Measurements from ENCODE around the gene PTCSC3. TPM values are rescaled to one million over a fixed set of nuclear protein-coding genes. Genes with fewer than 3 reads are reported as not detected.

PTCSC3 gene
- total and polyA plus RNA-seq, 5 donors from 2014 or later: not detected

DNA sequence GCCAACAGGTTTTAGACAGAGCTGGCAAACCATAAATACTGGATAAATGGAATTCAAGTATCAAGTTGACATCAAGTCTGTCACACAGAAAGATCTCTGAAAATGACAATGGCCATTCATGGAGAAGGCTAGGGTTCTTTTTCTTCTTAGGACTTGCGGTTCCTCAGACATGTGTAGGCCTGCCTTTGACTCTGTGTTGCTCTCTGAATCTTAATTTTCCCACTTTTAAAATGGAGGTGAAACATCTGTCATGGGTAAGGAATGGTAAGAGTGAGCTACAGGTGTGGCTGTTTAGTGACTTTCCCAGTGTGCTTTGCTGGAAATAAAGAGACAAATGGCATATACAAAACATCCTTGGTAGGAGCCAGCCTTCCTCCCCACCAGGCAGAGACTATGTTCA is 79.2 kb downstream of the PTCSC3 start:
- no peaks in the 10 kb centered on the region for H3K4me1 Mint-ChIP-seq
- Histone ChIP-seq H3K36me3 (ENCODE audit: control insufficient read depth, insufficient read depth, low read length) (no peaks in the 10 kb centered on the region), H3K9me3 (ENCODE audit: control insufficient read depth in 2 of 2, low read length in 2 of 2) (no peaks in the 10 kb centered on the region), H3K4me3 (ENCODE audit: low read depth, low read length) (no peak overlapping the region), H3K4me1 (ENCODE audit: control insufficient read depth, insufficient read depth, low read length, poor library complexity, severe bottlenecking) (no peaks in the 10 kb centered on the region), H3K27ac (ENCODE audit: insufficient read depth, low read length, poor library complexity, severe bottlenecking) (no peak overlapping the region), H3K27me3 (ENCODE audit: control insufficient read depth, insufficient read depth, low read length) (no peaks in the 10 kb centered on the region)
- no peaks in the 10 kb centered on the region for H3K36me3 Mint-ChIP-seq
- ATAC-seq (ENCODE audit: low read depth in 2 of 2) (no peak), DNase-seq (no peak)
- no peak overlapping the region for H3K4me3 Mint-ChIP-seq
- peaks cover 0 to 2% (median 0%) of the 10 kb centered on the region in 7 donors for H3K9me3 Mint-ChIP-seq
- peaks cover 15% of the 10 kb centered on the region for H3K27me3 Mint-ChIP-seq
- no peak overlapping the region for H3K27ac Mint-ChIP-seq

- H3K27ac Mint-ChIP-seq: no peak overlapping the region
- Histone ChIP-seq H3K27ac (ENCODE audit: insufficient read depth, low read length, poor library complexity, severe bottlenecking) (no peak overlapping the region), H3K9me3 (ENCODE audit: control insufficient read depth in 2 of 2, low read length in 2 of 2) (no peaks in the 10 kb centered on the region), H3K36me3 (ENCODE audit: control insufficient read depth, insufficient read depth, low read length) (no peaks in the 10 kb centered on the region), H3K4me3 (ENCODE audit: low read depth, low read length) (no peak overlapping the region), H3K27me3 (ENCODE audit: control insufficient read depth, insufficient read depth, low read length) (no peaks in the 10 kb centered on the region), H3K4me1 (ENCODE audit: control insufficient read depth, insufficient read depth, low read length, poor library complexity, severe bottlenecking) (no peaks in the 10 kb centered on the region)
- no peaks in the 10 kb centered on the region for H3K36me3 Mint-ChIP-seq
- no peak overlapping the region for H3K4me3 Mint-ChIP-seq
- H3K27me3 Mint-ChIP-seq: peaks cover 15% of the 10 kb centered on the region
- no peaks in the 10 kb centered on the region for H3K4me1 Mint-ChIP-seq
- ATAC-seq (ENCODE audit: low read depth in 2 of 2) (no peak), DNase-seq (no peak)
- H3K9me3 Mint-ChIP-seq: peaks cover 0 to 2% (median 0%) of the 10 kb centered on the region in 7 donors
Measured at GRCh38 chr14:36096090-36096489, 80.4 kb downstream of the PTCSC3 start.

GRCh38 chr14:36094963-36095362 is 81.6 kb downstream of the PTCSC3 start:
- Histone ChIP-seq H3K27me3 (ENCODE audit: control insufficient read depth, insufficient read depth, low read length) (no peaks in the 10 kb centered on the region), H3K4me3 (ENCODE audit: low read depth, low read length) (no peak overlapping the region), H3K9me3 (ENCODE audit: control insufficient read depth in 2 of 2, low read length in 2 of 2) (no peaks in the 10 kb centered on the region), H3K36me3 (ENCODE audit: control insufficient read depth, insufficient read depth, low read length) (no peaks in the 10 kb centered on the region), H3K27ac (ENCODE audit: insufficient read depth, low read length, poor library complexity, severe bottlenecking) (no peak overlapping the region), H3K4me1 (ENCODE audit: control insufficient read depth, insufficient read depth, low read length, poor library complexity, severe bottlenecking) (no peaks in the 10 kb centered on the region)
- ATAC-seq (ENCODE audit: low read depth in 2 of 2): no peak
- DNase-seq: no peak
- Mint-ChIP-seq H3K9me3 (peaks cover 0 to under 1% (median 0%) of the 10 kb centered on the region in 7 donors), H3K27me3 (peaks cover 12% of the 10 kb centered on the region), H3K4me3 (no peak overlapping the region), H3K36me3 (no peaks in the 10 kb centered on the region), H3K27ac (no peak overlapping the region), H3K4me1 (no peaks in the 10 kb centered on the region)

GRCh38 chr14:36091096-36091495 is 85.4 kb downstream of the PTCSC3 start:
- Histone ChIP-seq H3K27me3 (ENCODE audit: control insufficient read depth, insufficient read depth, low read length) (no peaks in the 10 kb centered on the region), H3K9me3 (ENCODE audit: control insufficient read depth in 2 of 2, low read length in 2 of 2) (no peaks in the 10 kb centered on the region), H3K4me3 (ENCODE audit: low read depth, low read length) (no peak overlapping the region), H3K4me1 (ENCODE audit: control insufficient read depth, insufficient read depth, low read length, poor library complexity, severe bottlenecking) (no peaks in the 10 kb centered on the region), H3K27ac (ENCODE audit: insufficient read depth, low read length, poor library complexity, severe bottlenecking) (no peak overlapping the region), H3K36me3 (ENCODE audit: control insufficient read depth, insufficient read depth, low read length) (no peaks in the 10 kb centered on the region)
- DNase-seq (no peak), ATAC-seq (ENCODE audit: low read depth in 2 of 2) (no peak)
- Mint-ChIP-seq H3K4me3 (no peak overlapping the region), H3K27me3 (peaks cover 5% of the 10 kb centered on the region), H3K4me1 (no peaks in the 10 kb centered on the region), H3K9me3 (peaks cover 0 to 3% (median 0%) of the 10 kb centered on the region in 7 donors), H3K27ac (no peak overlapping the region), H3K36me3 (no peaks in the 10 kb centered on the region)

DNA sequence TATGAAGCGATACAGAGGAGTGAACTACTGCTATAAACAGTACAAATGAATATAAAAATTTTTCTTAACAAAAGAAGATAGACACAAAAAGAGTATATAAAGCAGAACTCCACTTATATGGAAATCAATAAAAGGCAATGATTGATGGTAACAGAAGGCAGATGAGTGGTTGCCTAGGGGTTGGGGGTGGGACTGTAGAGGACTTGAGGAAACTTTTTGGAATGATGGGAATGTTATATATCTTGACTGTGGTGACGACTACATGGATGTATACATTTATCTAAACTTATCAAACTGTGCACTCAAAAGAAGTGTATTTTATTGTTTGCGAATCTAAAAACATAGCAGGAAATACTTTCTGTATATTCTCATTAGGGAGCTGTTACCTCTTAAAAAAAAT is 89.1 kb downstream of the PTCSC3 start:
- no peak overlapping the region for H3K4me3 ChIP-seq (ENCODE audit: low read depth, low read length)
- H3K9me3 Mint-ChIP-seq: peaks cover 0 to 4% (median 0%) of the 10 kb centered on the region in 7 donors
- no peaks in the 10 kb centered on the region for H3K36me3 ChIP-seq (ENCODE audit: control insufficient read depth, insufficient read depth, low read length)
- H3K9me3 ChIP-seq (ENCODE audit: control insufficient read depth in 2 of 2, low read length in 2 of 2): no peaks in the 10 kb centered on the region
- no peaks in the 10 kb centered on the region for H3K4me1 Mint-ChIP-seq
- H3K4me3 Mint-ChIP-seq: no peak overlapping the region
- H3K27me3 ChIP-seq (ENCODE audit: control insufficient read depth, insufficient read depth, low read length): no peaks in the 10 kb centered on the region
- H3K27ac Mint-ChIP-seq: no peak overlapping the region
- H3K36me3 Mint-ChIP-seq: no peaks in the 10 kb centered on the region
- DNase-seq (no peak), ATAC-seq (ENCODE audit: low read depth in 2 of 2) (no peak)
- H3K27me3 Mint-ChIP-seq: peaks cover 5% of the 10 kb centered on the region
- H3K4me1 ChIP-seq (ENCODE audit: control insufficient read depth, insufficient read depth, low read length, poor library complexity, severe bottlenecking): no peaks in the 10 kb centered on the region
- no peak overlapping the region for H3K27ac ChIP-seq (ENCODE audit: insufficient read depth, low read length, poor library complexity, severe bottlenecking)

- H3K4me1 Mint-ChIP-seq: no peaks in the 10 kb centered on the region
- ATAC-seq (ENCODE audit: low read depth in 2 of 2) (no peak), DNase-seq (no peak)
- H3K27me3 Mint-ChIP-seq: peaks cover 5% of the 10 kb centered on the region
- no peaks in the 10 kb centered on the region for H3K9me3 ChIP-seq (ENCODE audit: control insufficient read depth in 2 of 2, low read length in 2 of 2)
- no peak overlapping the region for H3K27ac ChIP-seq (ENCODE audit: insufficient read depth, low read length, poor library complexity, severe bottlenecking)
- H3K9me3 Mint-ChIP-seq: peaks cover 0 to 5% (median 0%) of the 10 kb centered on the region in 7 donors
- H3K27me3 ChIP-seq (ENCODE audit: control insufficient read depth, insufficient read depth, low read length): no peaks in the 10 kb centered on the region
- H3K4me3 ChIP-seq (ENCODE audit: low read depth, low read length): no peak overlapping the region
- H3K36me3 ChIP-seq (ENCODE audit: control insufficient read depth, insufficient read depth, low read length): no peaks in the 10 kb centered on the region
- H3K4me3 Mint-ChIP-seq: no peak overlapping the region
- H3K36me3 Mint-ChIP-seq: no peaks in the 10 kb centered on the region
- no peak overlapping the region for H3K27ac Mint-ChIP-seq
- no peaks in the 10 kb centered on the region for H3K4me1 ChIP-seq (ENCODE audit: control insufficient read depth, insufficient read depth, low read length, poor library complexity, severe bottlenecking)
Measured at GRCh38 chr14:36086629-36087395, 89.7 kb downstream of the PTCSC3 start.

DNA sequence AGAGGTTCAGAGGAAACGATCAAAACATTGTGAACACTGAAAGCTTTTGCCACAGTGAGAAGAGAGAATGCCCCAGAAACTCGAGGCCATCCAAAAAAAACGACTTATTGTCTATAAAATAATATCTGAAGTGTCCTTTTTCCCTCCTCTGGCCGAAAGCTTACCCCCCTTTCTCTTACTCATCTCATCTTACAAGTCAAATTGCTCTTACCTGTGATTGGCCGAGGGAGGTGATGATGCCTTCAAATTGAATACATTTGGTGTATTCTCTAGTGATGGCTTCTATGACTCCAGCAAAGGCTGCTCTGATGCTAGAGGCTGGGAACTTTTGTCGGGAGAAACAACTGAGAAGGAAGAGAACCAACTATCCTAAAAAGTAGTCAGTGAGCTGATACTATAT is 90.7 kb downstream of the PTCSC3 start:
- no peaks in the 10 kb centered on the region for H3K4me1 Mint-ChIP-seq
- H3K36me3 Mint-ChIP-seq: no peaks in the 10 kb centered on the region
- H3K27ac ChIP-seq (ENCODE audit: insufficient read depth, low read length, poor library complexity, severe bottlenecking): no peak overlapping the region
- no peaks in the 10 kb centered on the region for H3K4me1 ChIP-seq (ENCODE audit: control insufficient read depth, insufficient read depth, low read length, poor library complexity, severe bottlenecking)
- no peaks in the 10 kb centered on the region for H3K27me3 ChIP-seq (ENCODE audit: control insufficient read depth, insufficient read depth, low read length)
- H3K27me3 Mint-ChIP-seq: peaks cover 11% of the 10 kb centered on the region
- H3K36me3 ChIP-seq (ENCODE audit: control insufficient read depth, insufficient read depth, low read length): no peaks in the 10 kb centered on the region
- H3K4me3 ChIP-seq (ENCODE audit: low read depth, low read length): no peak overlapping the region
- ATAC-seq (ENCODE audit: low read depth in 2 of 2) (no peak), DNase-seq (no peak)
- H3K9me3 Mint-ChIP-seq: peaks cover 0 to 5% (median 0%) of the 10 kb centered on the region in 7 donors
- no peak overlapping the region for H3K27ac Mint-ChIP-seq
- H3K4me3 Mint-ChIP-seq: no peak overlapping the region
- H3K9me3 ChIP-seq (ENCODE audit: control insufficient read depth in 2 of 2, low read length in 2 of 2): no peaks in the 10 kb centered on the region

Measured in CD4-positive, CD25-positive, alpha-beta regulatory T cell (primary cell).